ENCODE measurements around the gene KLHL41. TPM values are rescaled to one million over a fixed set of nuclear protein-coding genes. Genes with fewer than 3 reads are reported as not detected.

KLHL41 gene
- polyA plus RNA-seq, 1 donor from 2014 or later = 2.3 TPM

GRCh38 chr2:169468841-169469240, 40.7 kb upstream of the KLHL41 start:
- TF ChIP-seq EP300 (conservative IDR thresholded peaks at IDR 0.05; ENCODE audit: poor library complexity, severe bottlenecking) (no peak), RAD21 (conservative IDR thresholded peaks at IDR 0.05) (no peak), SMC3 (conservative IDR thresholded peaks at IDR 0.05; ENCODE audit: poor library complexity) (no peak), POLR2AphosphoS5 (IDR thresholded peaks at IDR 0.05) (no peak), TAF1 (IDR thresholded peaks at IDR 0.05; ENCODE audit: low read depth) (no peak), CTCF (IDR thresholded peaks at IDR 0.05; ENCODE audit: poor library complexity, severe bottlenecking) (no peak), EZH2 (IDR thresholded peaks at IDR 0.05; ENCODE audit: borderline replicate concordance, insufficient read depth, low read length, poor library complexity, severe bottlenecking) (no peak), REST (IDR thresholded peaks at IDR 0.05; ENCODE audit: borderline replicate concordance) (no peak), MXI1 (conservative IDR thresholded peaks at IDR 0.05; ENCODE audit: poor library complexity, severe bottlenecking) (no peak)
- H3K36me3 ChIP-seq (ENCODE audit: insufficient read depth, low read length) = no peaks in the 10 kb centered on the region
- H3F3A ChIP-seq (ENCODE audit: insufficient read depth, low read length, poor library complexity, severe bottlenecking) = no peaks in the 10 kb centered on the region
- H3K4me3 ChIP-seq (ENCODE audit: low read length) = no peak overlapping the region
- no peak overlapping the region for H3K4me2 ChIP-seq (ENCODE audit: low read length)
- H4K20me1 ChIP-seq (ENCODE audit: insufficient read depth) = no peaks in the 10 kb centered on the region
- no peak overlapping the region for H2AFZ ChIP-seq (ENCODE audit: low read depth, low read length)
- H3K9ac ChIP-seq (ENCODE audit: low read length) = no peak overlapping the region
- H3K27me3 ChIP-seq (ENCODE audit: insufficient read depth, low read depth, low read length) = no peaks in the 10 kb centered on the region
- no peaks in the 10 kb centered on the region for H3K9me3 ChIP-seq (ENCODE audit: low read length)
- H3K9me2 ChIP-seq (ENCODE audit: insufficient read depth, low read length) = no peaks in the 10 kb centered on the region
- H3K27ac ChIP-seq (ENCODE audit: low read length) = no peak overlapping the region
- H3K79me2 ChIP-seq (replicated peaks; ENCODE audit: insufficient read depth, low read length) = no peaks in the 10 kb centered on the region

GRCh38 chr2:169469952-169470572, 39.4 kb upstream of the KLHL41 start:
- Histone ChIP-seq H3K79me2 (replicated peaks; ENCODE audit: insufficient read depth, low read length) (no peaks in the 10 kb centered on the region), H3F3A (ENCODE audit: insufficient read depth, low read length, poor library complexity, severe bottlenecking) (no peaks in the 10 kb centered on the region), H3K4me3 (ENCODE audit: low read length) (no peak overlapping the region), H3K36me3 (ENCODE audit: insufficient read depth, low read length) (no peaks in the 10 kb centered on the region), H3K27me3 (ENCODE audit: insufficient read depth, low read depth, low read length) (no peaks in the 10 kb centered on the region), H3K9me2 (ENCODE audit: insufficient read depth, low read length) (no peaks in the 10 kb centered on the region), H3K27ac (ENCODE audit: low read length) (no peak overlapping the region), H3K9ac (ENCODE audit: low read length) (no peak overlapping the region), H3K9me3 (ENCODE audit: low read length) (no peaks in the 10 kb centered on the region), H2AFZ (ENCODE audit: low read depth, low read length) (no peak overlapping the region), H4K20me1 (ENCODE audit: insufficient read depth) (no peaks in the 10 kb centered on the region), H3K4me2 (ENCODE audit: low read length) (no peak overlapping the region)
- no peak for TF ChIP-seq EZH2 (IDR thresholded peaks at IDR 0.05; ENCODE audit: borderline replicate concordance, insufficient read depth, low read length, poor library complexity, severe bottlenecking)
- TF ChIP-seq SMC3 (conservative IDR thresholded peaks at IDR 0.05; ENCODE audit: poor library complexity) = no peak
- TF ChIP-seq POLR2AphosphoS5 (IDR thresholded peaks at IDR 0.05) = no peak
- no peak for TF ChIP-seq MXI1 (conservative IDR thresholded peaks at IDR 0.05; ENCODE audit: poor library complexity, severe bottlenecking)
- TF ChIP-seq TAF1 (IDR thresholded peaks at IDR 0.05; ENCODE audit: low read depth) = no peak
- TF ChIP-seq RAD21 (conservative IDR thresholded peaks at IDR 0.05) = no peak
- no peak for TF ChIP-seq EP300 (conservative IDR thresholded peaks at IDR 0.05; ENCODE audit: poor library complexity, severe bottlenecking)
- no peak for TF ChIP-seq REST (IDR thresholded peaks at IDR 0.05; ENCODE audit: borderline replicate concordance)
- TF ChIP-seq CTCF (IDR thresholded peaks at IDR 0.05; ENCODE audit: poor library complexity, severe bottlenecking) = no peak
